Memory B cell (primary cell): ENCODE measurements around the gene BORCS5.
"Not testable (repeated sequence)": the region's sequence is repeated elsewhere in the genome, so short reads cannot be mapped to it uniquely, and the experiment has no call there.

Experiments used
- ATAC-seq: fragments of 150-1000 bp; cut with Tn5 transposase; 2 replicates; pipeline ENCODE4 v1.10.0; 2021; ENCODE audit warnings: low read depth, mild to moderate bottlenecking, moderate library complexity
- DNase-seq, 2 donors: peaks; one replicate each; pipeline ENCODE4 v3.0.0; 2022; ENCODE audit warnings: low spot score in 2 of 2
- H3K27ac Mint-ChIP-seq: one replicate; pipeline ENCODE4 v1.8.0; 2022; ENCODE audit warnings: mild to moderate bottlenecking, moderate library complexity, mixed read lengths
- H3K27me3 Mint-ChIP-seq: one replicate; pipeline ENCODE4 v1.8.0; 2022; ENCODE audit warnings: mixed read lengths
- H3K36me3 Mint-ChIP-seq: one replicate; pipeline ENCODE4 v1.8.0; 2022; ENCODE audit warnings: mild to moderate bottlenecking, mixed read lengths
- H3K4me1 Mint-ChIP-seq: one replicate; pipeline ENCODE4 v1.8.0; 2022; ENCODE audit warnings: mixed read lengths
- H3K4me3 Mint-ChIP-seq: one replicate; pipeline ENCODE4 v1.8.0; 2022; ENCODE audit warnings: mild to moderate bottlenecking, moderate library complexity, mixed read lengths
- H3K9me3 Mint-ChIP-seq: one replicate; pipeline ENCODE4 v1.8.0; 2022; ENCODE audit warnings: mixed read lengths

Gene BORCS5

GRCh38 chr12:12336511-12336910, 20.4 kb upstream of the BORCS5 start:
- H3K36me3 Mint-ChIP-seq: peaks cover 3% of the 10 kb centered on the region
- no peak for ATAC-seq
- H3K9me3 Mint-ChIP-seq: no peaks in the 10 kb centered on the region

GRCh38 chr12:12338527-12339168, 18.2 kb upstream of the BORCS5 start:
- H3K4me1 Mint-ChIP-seq: peaks cover 15% of the 10 kb centered on the region
- H3K27ac Mint-ChIP-seq: no peak overlapping the region
- no peak for ATAC-seq
- no peak overlapping the region for H3K4me3 Mint-ChIP-seq
- no peak for DNase-seq
- H3K9me3 Mint-ChIP-seq: no peaks in the 10 kb centered on the region
- peaks cover 3% of the 10 kb centered on the region for H3K36me3 Mint-ChIP-seq
- peaks cover 13% of the 10 kb centered on the region for H3K27me3 Mint-ChIP-seq

More at GRCh38 chr12:12336511-12336910, 20.4 kb upstream of the BORCS5 start:
- peaks cover 13% of the 10 kb centered on the region for H3K27me3 Mint-ChIP-seq
- DNase-seq: no peak
- H3K27ac Mint-ChIP-seq: no peak overlapping the region
- peaks cover 15% of the 10 kb centered on the region for H3K4me1 Mint-ChIP-seq
- H3K4me3 Mint-ChIP-seq: no peak overlapping the region

GRCh38 chr12:12349711-12350665, 6.9 kb upstream of the BORCS5 start, which contains the start of gene MANSC1:
Gene MANSC1, minus strand, starts transcription at chr12:12350242. Its CDS starts 6,928 bp downstream, at chr12:12343314.
- peak; percentile 78 for ATAC-seq
- H3K27me3 Mint-ChIP-seq: no peaks in the 10 kb centered on the region
- no peaks in the 10 kb centered on the region for H3K9me3 Mint-ChIP-seq
- DNase-seq: peak; percentile 16 to 37
- H3K27ac Mint-ChIP-seq: peak within 1 kb of the TSS; percentile 19
- H3K36me3 Mint-ChIP-seq: no peaks in the 10 kb centered on the region
- peaks cover 5% of the 10 kb centered on the region for H3K4me1 Mint-ChIP-seq
- peak within 1 kb of the TSS; percentile 75 for H3K4me3 Mint-ChIP-seq

- no peaks in the 10 kb centered on the region for H3K36me3 Mint-ChIP-seq
- no peaks in the 10 kb centered on the region for H3K27me3 Mint-ChIP-seq
- ATAC-seq: no peak
- no peaks in the 10 kb centered on the region for H3K9me3 Mint-ChIP-seq
- no peak for DNase-seq
- H3K27ac Mint-ChIP-seq: no peak overlapping the region
- peak overlapping the region; percentile 75 for H3K4me3 Mint-ChIP-seq
- H3K4me1 Mint-ChIP-seq: peaks cover 5% of the 10 kb centered on the region
Observed at GRCh38 chr12:12350868-12351463, 5.9 kb upstream of the BORCS5 start.

- H3K9me3 Mint-ChIP-seq, H3K27ac Mint-ChIP-seq, DNase-seq, ATAC-seq, H3K27me3 Mint-ChIP-seq, H3K36me3 Mint-ChIP-seq, H3K4me1 Mint-ChIP-seq, H3K4me3 Mint-ChIP-seq: not testable (repeated sequence)
Observed at GRCh38 chr12:12351468-12352185, 5.3 kb upstream of the BORCS5 start.

- Mint-ChIP-seq H3K27me3 (no peaks in the 10 kb centered on the region), H3K9me3 (no peaks in the 10 kb centered on the region), H3K36me3 (no peaks in the 10 kb centered on the region), H3K4me1 (peaks cover 17% of the 10 kb centered on the region), H3K4me3 (no peak overlapping the region), H3K27ac (no peak overlapping the region)
- DNase-seq (no peak), ATAC-seq (no peak)
Observed at GRCh38 chr12:12353276-12353675, 3.6 kb upstream of the BORCS5 start.

- Mint-ChIP-seq H3K36me3 (no peaks in the 10 kb centered on the region), H3K4me3 (no peak overlapping the region), H3K4me1 (peaks cover 17% of the 10 kb centered on the region), H3K27me3 (no peaks in the 10 kb centered on the region), H3K27ac (no peak overlapping the region), H3K9me3 (no peaks in the 10 kb centered on the region)
- no peak for ATAC-seq
- no peak for DNase-seq
Observed at GRCh38 chr12:12353807-12354206, 3.1 kb upstream of the BORCS5 start.

GRCh38 chr12:12356467-12356895, 397 bp upstream of the BORCS5 start:
- Mint-ChIP-seq H3K4me3 (peak overlapping the region; percentile 95), H3K4me1 (peaks cover 15% of the 10 kb centered on the region), H3K9me3 (no peaks in the 10 kb centered on the region), H3K36me3 (peaks cover 3% of the 10 kb centered on the region), H3K27me3 (no peaks in the 10 kb centered on the region), H3K27ac (peak overlapping the region; percentile 99)
- no peak for ATAC-seq
- DNase-seq: peak in 1 of 2 donors; percentile 15

- ATAC-seq (peak; percentile 2), DNase-seq (peak; percentile 8 to 22)
- peak overlapping the region; percentile 99 for H3K27ac Mint-ChIP-seq
- H3K9me3 Mint-ChIP-seq: no peaks in the 10 kb centered on the region
- peaks cover 20% of the 10 kb centered on the region for H3K4me1 Mint-ChIP-seq
- no peaks in the 10 kb centered on the region for H3K27me3 Mint-ChIP-seq
- H3K36me3 Mint-ChIP-seq: peaks cover 7% of the 10 kb centered on the region
- H3K4me3 Mint-ChIP-seq: peak overlapping the region; percentile 95
Observed at GRCh38 chr12:12357719-12358461, 1.0 kb downstream of the BORCS5 start.

- H3K27me3 Mint-ChIP-seq: no peaks in the 10 kb centered on the region
Observed at GRCh38 chr12:12358528-12358927, 1.6 kb downstream of the BORCS5 start.

GRCh38 chr12:12364787-12365445, 8.0 kb downstream of the BORCS5 start:
- Mint-ChIP-seq H3K36me3 (peaks cover 23% of the 10 kb centered on the region), H3K9me3 (no peaks in the 10 kb centered on the region), H3K27ac (no peak overlapping the region), H3K4me1 (peaks cover 18% of the 10 kb centered on the region), H3K4me3 (no peak overlapping the region), H3K27me3 (no peaks in the 10 kb centered on the region)
- ATAC-seq (no peak), DNase-seq (no peak)

More at GRCh38 chr12:12358528-12358927, 1.6 kb downstream of the BORCS5 start:
- H3K4me1 Mint-ChIP-seq: peaks cover 20% of the 10 kb centered on the region
- H3K36me3 Mint-ChIP-seq: peaks cover 7% of the 10 kb centered on the region
- H3K27ac Mint-ChIP-seq: peak overlapping the region; percentile 99
- ATAC-seq (peak; percentile 9), DNase-seq (peak; percentile 19 to 31)
- H3K4me3 Mint-ChIP-seq: peak overlapping the region; percentile 95
- no peaks in the 10 kb centered on the region for H3K9me3 Mint-ChIP-seq

- Mint-ChIP-seq H3K27ac (no peak overlapping the region), H3K9me3 (no peaks in the 10 kb centered on the region), H3K4me3 (no peak overlapping the region), H3K27me3 (no peaks in the 10 kb centered on the region), H3K36me3 (peaks cover 23% of the 10 kb centered on the region), H3K4me1 (peaks cover 18% of the 10 kb centered on the region)
- ATAC-seq (no peak), DNase-seq (no peak)
Observed at GRCh38 chr12:12365446-12365802, 8.5 kb downstream of the BORCS5 start.
